Activated CD8-positive, alpha-beta memory T cell treated with anti-CD3 and anti-CD28 coated beads for 48 hours (primary cell): Measurements from ENCODE around the gene EVL.

Experiments used
- DNase-seq, 3 experiments: peaks; one replicate each; pipeline ENCODE4 v3.0.0-alpha.2; 2020; ENCODE audit warnings: low read depth in 2 of 3, low spot score in 2 of 3

The EVL gene

DNA sequence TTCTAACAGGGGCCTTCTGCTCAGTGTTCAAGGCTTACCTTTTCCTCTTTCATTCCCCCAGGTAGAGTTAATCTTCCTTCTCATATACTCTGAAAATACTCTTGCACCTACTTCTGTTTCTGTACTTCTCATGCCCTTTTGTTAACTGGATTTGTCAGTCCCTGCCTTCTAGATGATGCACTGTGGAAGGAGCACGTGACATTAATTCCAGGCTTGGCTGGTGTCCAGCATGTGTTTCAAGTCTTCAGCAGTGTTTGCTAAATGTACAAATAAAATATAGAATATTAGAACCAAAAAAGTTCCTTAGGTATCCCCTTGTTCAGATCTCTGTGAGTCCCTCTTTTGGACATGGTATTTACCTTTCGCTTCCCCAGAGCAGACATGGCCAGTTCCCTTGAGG is 27.9 kb upstream of the EVL start:
- DNase-seq, result no peak

DNA sequence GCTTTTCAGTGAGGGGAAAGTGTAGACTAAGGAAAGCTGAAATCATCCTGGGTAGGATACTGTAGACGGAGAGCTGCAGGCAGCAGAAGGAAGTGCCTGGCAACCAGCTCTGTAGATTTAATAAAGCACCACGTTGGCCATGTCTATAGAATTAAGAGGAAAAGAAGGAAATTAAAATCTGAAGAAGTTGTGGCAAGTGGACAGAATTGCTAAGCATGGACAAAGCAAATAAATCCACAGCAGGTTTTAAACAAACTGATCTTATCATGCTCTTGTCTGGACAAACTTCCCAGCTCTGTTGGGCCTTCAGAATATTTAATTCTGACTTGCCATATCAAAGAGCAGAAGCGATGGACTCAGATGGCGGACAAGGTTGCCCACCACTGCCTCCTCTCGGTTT is 27.2 kb upstream of the EVL start:
- no peak for DNase-seq

- no peak for DNase-seq
These were observed 25.3 kb upstream of the EVL start for GRCh38 chr14:100039903-100040302.

GRCh38 chr14:100041271-100041670 is 24.0 kb upstream of the EVL start:
- DNase-seq, result no peak

DNA sequence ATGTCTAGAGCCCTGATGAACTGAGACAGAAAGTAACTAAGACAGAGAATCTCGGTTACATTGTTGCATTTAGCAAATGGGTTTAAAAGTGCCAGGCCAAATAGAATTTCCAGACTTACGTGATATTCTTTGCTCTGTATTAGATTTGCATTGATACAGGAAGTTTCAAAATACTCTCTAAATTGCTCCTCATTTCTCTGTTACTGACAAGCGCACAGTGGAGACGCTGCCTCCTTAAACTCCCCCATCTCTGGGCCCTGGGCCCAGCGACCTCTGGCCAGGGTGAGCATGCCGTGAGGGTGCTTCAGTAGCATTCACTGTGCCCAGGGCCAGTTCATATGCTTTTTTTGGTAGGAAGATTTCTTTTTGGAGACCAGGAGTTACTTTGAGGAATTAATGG is 22.9 kb upstream of the EVL start:
- no peak for DNase-seq

- DNase-seq, result no peak
These were observed 19.4 kb upstream of the EVL start for GRCh38 chr14:100045642-100046344.

- DNase-seq, result no peak
These were observed 17.6 kb upstream of the EVL start for GRCh38 chr14:100047600-100047999.

DNA sequence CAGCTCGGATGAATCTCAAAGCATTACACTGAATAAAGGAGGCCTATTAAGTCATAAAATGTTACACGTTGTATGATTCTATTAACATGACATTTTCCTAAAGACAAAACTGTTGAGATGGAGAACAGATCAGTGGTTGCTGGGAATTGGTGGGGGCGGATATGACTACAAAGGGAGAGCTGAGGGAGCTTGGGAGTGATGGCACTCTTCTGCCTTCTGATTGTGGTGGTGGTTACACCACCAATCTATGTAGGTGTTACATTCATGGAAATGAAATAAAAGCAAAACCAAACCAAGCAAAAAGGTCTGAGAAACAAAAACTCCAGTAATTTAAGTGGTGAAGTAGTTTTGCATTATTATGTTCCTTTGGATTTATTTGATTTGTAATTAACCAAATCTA is 16.4 kb upstream of the EVL start:
- no peak for DNase-seq

- DNase-seq, result no peak
These were observed 16.0 kb upstream of the EVL start for GRCh38 chr14:100049220-100049619.

GRCh38 chr14:100051103-100051502 is 14.1 kb upstream of the EVL start:
- DNase-seq, result no peak

DNA sequence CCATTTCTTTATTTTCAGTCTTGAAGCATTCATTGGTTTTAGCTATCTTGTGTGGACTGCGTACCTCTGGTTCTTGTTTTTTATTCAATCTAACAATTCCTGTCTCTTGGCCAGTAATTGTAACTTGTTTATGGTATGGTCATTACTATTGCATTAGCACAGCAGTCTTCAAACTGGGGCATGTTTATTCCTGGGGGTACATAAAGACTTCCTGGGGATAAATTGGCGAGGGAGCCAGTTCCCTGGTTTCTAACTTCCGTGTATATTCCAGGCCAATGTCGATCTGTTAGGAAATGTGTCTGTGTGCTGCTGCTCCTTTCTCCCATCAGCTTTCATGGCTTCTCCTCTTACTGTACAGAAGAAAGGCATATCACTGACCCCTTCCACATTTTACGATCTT is 13.7 kb upstream of the EVL start:
- DNase-seq, result no peak

DNA sequence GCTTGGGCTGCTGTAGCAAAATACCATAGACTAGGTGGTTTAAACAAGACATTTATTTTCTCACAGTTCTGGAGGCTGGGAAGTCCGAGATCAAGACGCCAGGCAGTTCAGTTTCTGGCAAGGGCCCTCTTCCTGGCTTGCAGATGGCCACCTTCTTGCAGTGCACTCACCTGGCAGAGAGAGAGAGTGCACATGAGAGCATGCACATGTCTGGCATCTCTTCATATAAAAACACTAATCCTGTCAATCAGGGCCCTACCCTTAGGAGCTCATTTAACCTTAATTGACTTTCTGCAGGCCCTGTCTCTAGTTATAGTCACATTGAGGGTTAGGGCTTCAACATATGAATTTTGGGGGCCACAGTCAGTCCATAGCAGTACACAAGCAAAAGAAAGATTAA is 12.4 kb upstream of the EVL start:
- DNase-seq, result no peak

DNA sequence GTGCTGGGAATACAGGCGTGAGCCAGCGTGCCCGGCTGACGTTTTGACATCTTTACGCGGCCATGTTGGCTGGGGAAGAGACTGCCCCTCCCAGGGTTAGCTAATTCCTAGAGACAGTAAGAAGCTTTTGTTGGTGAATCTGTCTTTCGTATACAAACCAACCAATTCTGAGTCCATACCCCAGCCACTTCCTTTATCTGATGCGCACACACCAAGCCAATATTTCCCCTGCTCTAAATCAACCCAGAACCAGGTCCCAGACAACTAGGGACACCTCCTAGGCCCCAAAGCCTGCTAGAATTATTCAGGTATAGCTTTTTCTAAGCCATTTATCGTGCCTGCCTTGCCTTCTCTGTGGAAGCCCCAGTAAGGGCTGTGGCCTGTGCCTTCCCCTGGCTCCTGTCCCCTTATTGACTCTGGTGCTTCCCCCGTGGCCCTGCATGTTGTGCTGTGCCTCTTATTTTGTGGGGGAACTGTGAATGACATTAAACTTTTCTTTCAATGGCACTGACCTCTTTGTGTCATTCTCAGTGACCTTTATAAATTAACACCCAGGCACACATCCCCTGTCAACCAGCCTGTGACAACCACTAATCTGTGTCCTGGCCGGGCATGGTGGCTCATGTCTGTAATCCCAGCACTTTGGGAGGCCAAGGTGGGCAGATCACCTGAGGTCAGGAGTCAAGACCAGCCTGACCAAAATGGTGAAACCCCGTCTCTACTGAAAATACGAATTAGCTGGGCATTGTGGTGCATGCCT is 10.7 kb upstream of the EVL start:
- DNase-seq, result no peak

DNA sequence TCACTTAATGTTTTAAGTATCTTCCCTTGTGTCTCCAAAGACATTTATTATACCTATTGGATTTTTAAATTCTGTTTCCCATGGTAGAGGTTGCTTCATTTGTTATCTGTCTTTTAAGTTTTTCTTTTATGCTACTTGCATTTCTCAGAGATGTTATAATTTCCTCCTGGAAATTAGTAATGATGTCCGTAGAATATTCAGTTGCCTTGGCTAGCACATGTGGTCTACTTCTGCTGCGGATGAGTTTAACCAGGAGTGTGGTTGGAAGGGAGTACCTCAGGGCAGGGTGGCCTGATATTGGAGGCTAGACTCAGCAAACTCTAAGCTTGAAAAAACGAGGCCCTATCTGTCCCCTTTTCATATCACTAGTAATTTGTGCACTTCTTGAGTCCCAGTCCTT is 8.8 kb upstream of the EVL start:
- no peak for DNase-seq

DNA sequence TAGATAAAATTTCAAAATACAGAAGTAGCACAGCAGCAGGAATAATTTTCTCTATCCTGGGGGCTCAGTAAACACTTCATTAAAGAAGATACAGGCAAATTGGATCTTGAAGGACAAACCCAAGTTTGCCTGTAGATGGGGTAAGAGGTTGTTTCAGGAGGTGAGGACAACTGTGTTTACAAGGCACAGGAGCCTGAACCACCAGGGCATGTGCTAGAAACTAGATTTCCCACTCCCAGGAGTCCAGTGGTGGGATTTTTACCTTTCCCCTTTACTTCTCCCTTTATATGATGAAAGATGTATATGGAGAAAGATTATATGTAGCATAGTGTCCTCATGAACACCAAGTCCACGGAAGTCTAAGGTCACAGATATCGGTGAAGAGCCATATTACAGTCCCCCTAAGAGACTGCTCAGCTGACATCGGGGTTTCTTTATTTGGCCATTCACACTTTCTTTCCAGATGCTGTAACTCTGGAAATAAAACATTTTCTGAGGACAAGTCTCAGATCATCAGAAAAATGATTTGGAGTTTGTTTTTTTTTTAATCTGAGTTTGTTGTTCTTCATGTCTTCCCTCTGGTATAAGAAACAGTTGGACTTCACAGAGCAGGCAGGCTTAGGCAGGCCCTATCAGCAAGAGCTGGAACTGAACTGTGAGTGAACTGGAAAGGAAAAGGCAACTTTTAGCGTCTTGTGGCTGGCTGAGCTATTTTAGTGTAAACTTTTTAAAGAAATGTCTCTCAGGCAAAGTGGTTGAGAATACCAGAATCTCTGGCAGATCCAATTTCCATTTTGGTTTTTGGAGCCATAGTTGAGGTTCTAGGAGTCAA is 8.0 kb upstream of the EVL start:
- DNase-seq, result no peak

GRCh38 chr14:100058777-100059437 is 6.3 kb upstream of the EVL start:
- no peak for DNase-seq

DNA sequence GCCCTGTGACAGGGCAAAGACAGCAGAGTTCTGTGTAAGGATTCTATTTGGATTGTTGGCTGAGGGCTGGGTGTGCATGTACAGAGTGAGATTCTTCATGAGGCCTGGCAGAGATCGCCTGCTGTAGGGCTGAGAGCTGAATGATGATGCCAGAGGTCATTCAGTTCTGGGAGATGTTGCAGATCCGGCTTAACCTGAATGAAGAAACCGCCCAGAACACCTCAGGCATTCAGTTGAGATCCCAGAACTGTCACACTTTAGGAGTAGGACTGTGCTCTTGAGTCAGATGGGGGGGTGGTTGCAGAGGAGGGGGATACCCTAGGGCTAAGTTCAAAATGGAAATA is 5.8 kb upstream of the EVL start:
- no peak for DNase-seq

- DNase-seq, result no peak
These were observed 4.5 kb upstream of the EVL start for GRCh38 chr14:100060760-100061159.

- no peak for DNase-seq
These were observed 2.6 kb upstream of the EVL start for GRCh38 chr14:100062590-100062989.

DNA sequence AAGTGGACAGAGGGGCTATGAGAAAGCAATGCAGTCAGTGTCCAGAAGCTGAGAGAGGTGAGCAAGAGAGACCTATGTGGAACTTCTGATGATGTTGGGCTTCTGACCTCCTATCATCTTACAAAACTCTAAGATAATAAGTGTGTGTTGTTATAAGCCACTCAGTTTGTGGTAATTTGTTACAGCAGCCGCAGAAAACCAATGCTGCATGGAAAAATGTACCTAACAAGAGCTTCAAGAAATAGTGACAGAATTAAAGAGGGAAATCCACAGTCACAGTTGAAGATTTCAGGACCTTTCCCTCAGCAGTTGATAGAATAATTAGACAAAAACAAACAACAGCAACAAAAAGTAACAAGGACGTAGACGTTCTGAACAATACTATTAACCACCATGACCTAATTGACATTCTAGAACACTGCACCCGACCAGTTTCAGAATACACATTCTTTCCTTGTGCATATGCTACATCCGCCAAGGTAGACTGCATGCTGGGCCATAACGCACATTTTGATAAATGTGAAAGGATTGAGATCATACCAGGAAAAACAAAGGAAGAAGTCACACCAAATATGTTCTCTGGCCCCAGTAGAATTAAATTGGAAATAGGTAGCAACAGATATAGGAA is 1.8 kb upstream of the EVL start:
- DNase-seq, result no peak
